ENCODE results near the gene SIPA1L3. TPM values are rescaled to one million over a fixed set of nuclear protein-coding genes. Genes with fewer than 3 reads are reported as not detected.
"Not testable (repeated sequence)": the region's sequence is repeated elsewhere in the genome, so short reads cannot be mapped to it uniquely, and the experiment has no call there.

SIPA1L3 gene
- total and polyA plus RNA-seq, 8 donors, result 2.9 to 211 (median 24.3) TPM

- intact Hi-C loops (cut with DNase I; ENCODE audit: low total_unique reads), result no loop called here
- Histone ChIP-seq H3K4me1 (peaks cover 9 to 16% (median 14%) of the 10 kb centered on the region in 4 donors), H3K27me3 (peaks cover 31 to 99% (median 68%) of the 10 kb centered on the region in 3 donors), H3K27ac (no peak overlapping the region), H3K9me3 (no peaks in the 10 kb centered on the region), H3K4me3 (no peak overlapping the region), H3K36me3 (no peaks in the 10 kb centered on the region)
- WGBS, 5 donors, result 84 to 96% (median 88%) methylated on average over 3 of the region's 3 CpGs
- no peak for TF ChIP-seq POLR2AphosphoS5 (IDR thresholded peaks at IDR 0.05)
- TF ChIP-seq, protein P1, sequence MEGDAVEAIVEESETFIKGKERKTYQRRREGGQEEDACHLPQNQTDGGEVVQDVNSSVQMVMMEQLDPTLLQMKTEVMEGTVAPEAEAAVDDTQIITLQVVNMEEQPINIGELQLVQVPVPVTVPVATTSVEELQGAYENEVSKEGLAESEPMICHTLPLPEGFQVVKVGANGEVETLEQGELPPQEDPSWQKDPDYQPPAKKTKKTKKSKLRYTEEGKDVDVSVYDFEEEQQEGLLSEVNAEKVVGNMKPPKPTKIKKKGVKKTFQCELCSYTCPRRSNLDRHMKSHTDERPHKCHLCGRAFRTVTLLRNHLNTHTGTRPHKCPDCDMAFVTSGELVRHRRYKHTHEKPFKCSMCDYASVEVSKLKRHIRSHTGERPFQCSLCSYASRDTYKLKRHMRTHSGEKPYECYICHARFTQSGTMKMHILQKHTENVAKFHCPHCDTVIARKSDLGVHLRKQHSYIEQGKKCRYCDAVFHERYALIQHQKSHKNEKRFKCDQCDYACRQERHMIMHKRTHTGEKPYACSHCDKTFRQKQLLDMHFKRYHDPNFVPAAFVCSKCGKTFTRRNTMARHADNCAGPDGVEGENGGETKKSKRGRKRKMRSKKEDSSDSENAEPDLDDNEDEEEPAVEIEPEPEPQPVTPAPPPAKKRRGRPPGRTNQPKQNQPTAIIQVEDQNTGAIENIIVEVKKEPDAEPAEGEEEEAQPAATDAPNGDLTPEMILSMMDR (IDR thresholded peaks at IDR 0.05), result no peak
- no peak for TF ChIP-seq EP300 (IDR thresholded peaks at IDR 0.05)
- TF ChIP-seq POLR2A (IDR thresholded peaks at IDR 0.05), result no peak
- DNase-seq, result no peak
These were observed 316.1 kb downstream of the SIPA1L3 start for GRCh38 chr19:38223119-38223523.

GRCh38 chr19:38223617-38224013, 316.6 kb downstream of the SIPA1L3 start:
- WGBS, 5 donors, result 7 to 13% (median 9%) methylated on average over 5 to 13 of the region's 13 CpGs

GRCh38 chr19:38224014-38224862, 317.2 kb downstream of the SIPA1L3 start, which contains the start of gene DPF1:
DPF1 (minus strand) TSS chr19:38224222; CDS start chr19:38224142, 80 bp downstream.
- peaks cover 38 to 99% (median 76%) of the 10 kb centered on the region in 3 donors for H3K27me3 ChIP-seq
- intact Hi-C loops (cut with DNase I; ENCODE audit: low total_unique reads), result no loop called here
- no peak for TF ChIP-seq POLR2A (IDR thresholded peaks at IDR 0.05)
- TF ChIP-seq POLR2AphosphoS5 (IDR thresholded peaks at IDR 0.05), result no peak
- TF ChIP-seq, protein P1 (IDR thresholded peaks at IDR 0.05), result no peak
- TF ChIP-seq EP300 (IDR thresholded peaks at IDR 0.05), result no peak

More at GRCh38 chr19:38223617-38224013, 316.6 kb downstream of the SIPA1L3 start:
- Histone ChIP-seq H3K27ac (no peak overlapping the region), H3K4me3 (peak overlapping the region; percentile 37 to 57 (median 40)), H3K4me1 (peaks cover 14 to 21% (median 18%) of the 10 kb centered on the region in 4 donors), H3K36me3 (no peaks in the 10 kb centered on the region), H3K9me3 (no peaks in the 10 kb centered on the region), H3K27me3 (peaks cover 36 to 99% (median 73%) of the 10 kb centered on the region in 3 donors)
- no peak for TF ChIP-seq EP300 (IDR thresholded peaks at IDR 0.05)
- TF ChIP-seq POLR2A (IDR thresholded peaks at IDR 0.05), result no peak
- no peak for TF ChIP-seq POLR2AphosphoS5 (IDR thresholded peaks at IDR 0.05)
- TF ChIP-seq, protein P1 (IDR thresholded peaks at IDR 0.05), result no peak
- DNase-seq, result no peak
- intact Hi-C loops (cut with DNase I; ENCODE audit: low total_unique reads), result no loop called here

DNA sequence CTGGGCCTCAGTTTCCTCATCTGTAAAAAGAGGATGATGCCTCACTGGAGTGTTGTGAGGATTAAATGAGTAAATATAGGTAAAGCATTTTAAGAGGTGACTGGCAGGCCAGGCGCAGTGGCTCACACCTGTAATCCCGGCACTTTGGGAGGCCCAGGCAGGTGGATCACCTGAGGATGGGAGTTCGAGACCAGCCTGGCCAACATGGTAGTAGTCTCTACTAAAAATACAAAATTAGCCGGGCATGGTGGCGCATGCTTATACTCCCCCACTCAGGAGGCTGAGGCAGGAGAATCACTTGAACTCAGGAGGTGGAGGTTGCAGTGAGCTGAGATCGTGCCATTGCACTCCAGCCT, 317.8 kb downstream of the SIPA1L3 start:
- H3K36me3 ChIP-seq; DNase-seq; intact Hi-C loops (cut with DNase I; ENCODE audit: low total_unique reads); H3K27ac ChIP-seq; H3K4me3 ChIP-seq; H3K9me3 ChIP-seq: not testable (repeated sequence)
- Histone ChIP-seq H3K4me1 (peaks cover 21 to 29% (median 27%) of the 10 kb centered on the region in 4 donors), H3K27me3 (peaks cover 38 to 99% (median 83%) of the 10 kb centered on the region in 3 donors)
- WGBS, 5 donors, result 82 to 90% (median 88%) methylated on average over 6 of the region's 6 CpGs

More at GRCh38 chr19:38224014-38224862, 317.2 kb downstream of the SIPA1L3 start, which contains the start of gene DPF1:
- peak; percentile 34 to 90 for DNase-seq
- Histone ChIP-seq H3K4me3 (peak within 1 kb of the TSS; percentile 37 to 57 (median 40)), H3K9me3 (no peaks in the 10 kb centered on the region), H3K4me1 (peaks cover 20 to 28% (median 25%) of the 10 kb centered on the region in 4 donors), H3K36me3 (no peaks in the 10 kb centered on the region), H3K27ac (no peak within 1 kb of the TSS)
- 2 to 8% (median 3%) methylated on average over 17 to 61 of the region's 61 CpGs for WGBS, 5 donors
